ENCODE measurements around the gene SLC43A2.

DNA sequence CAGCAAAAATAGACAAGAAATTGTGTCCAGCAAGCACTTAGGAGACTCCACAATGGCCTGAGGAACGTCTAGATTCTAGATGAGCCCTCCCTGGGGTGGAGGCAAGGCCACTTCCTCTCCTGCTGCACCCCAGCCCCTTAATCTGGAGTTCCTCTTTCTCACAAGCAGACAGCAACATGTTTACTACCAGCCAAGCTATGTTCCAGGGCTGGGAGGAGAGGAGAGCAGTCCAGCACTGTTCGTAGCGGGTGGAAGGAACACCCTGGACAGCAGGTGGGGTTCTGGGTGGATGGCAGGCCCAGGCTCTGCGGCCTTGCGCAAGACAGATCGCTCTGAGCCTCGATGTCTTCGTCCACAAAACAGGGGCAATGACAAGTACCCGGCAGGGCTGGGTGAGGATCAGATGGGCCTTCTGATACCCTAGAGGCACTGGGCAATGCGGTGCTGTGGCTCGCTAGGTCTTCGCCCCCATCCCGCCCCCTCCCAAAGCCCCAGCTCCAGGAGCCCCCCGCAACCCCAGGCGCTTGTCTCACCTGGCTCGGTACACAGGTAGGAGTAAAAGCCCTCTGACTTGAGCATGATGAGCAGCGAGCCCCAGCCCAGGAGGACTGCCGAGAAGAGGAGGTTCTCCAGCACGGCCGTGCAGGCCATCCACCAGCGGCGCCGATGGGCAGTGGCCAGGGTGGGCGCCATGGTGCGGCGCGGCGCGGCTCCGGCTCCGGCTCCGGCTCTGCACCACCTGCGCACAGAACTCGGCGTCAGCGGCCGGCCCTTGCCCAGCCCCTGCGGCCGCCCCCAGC is 1.3 kb downstream of the SLC43A2 start:
- TF ChIP-seq EZH2 (IDR thresholded peaks at IDR 0.05; ENCODE audit: borderline replicate concordance, low read depth, low read length, severe bottlenecking) (no peak), JUN (IDR thresholded peaks at IDR 0.05; ENCODE audit: borderline replicate concordance, insufficient read depth, insufficient read length, low read depth) (no peak), MYC (IDR thresholded peaks at IDR 0.05; ENCODE audit: low read depth, low read length) (no peak), FOS (IDR thresholded peaks at IDR 0.05; ENCODE audit: borderline replicate concordance, insufficient read depth, low read length) (no peak), POLR2A (IDR thresholded peaks at IDR 0.05; ENCODE audit: low read depth, low read length) (no peak), POLR2AphosphoS5 (IDR thresholded peaks at IDR 0.05; ENCODE audit: insufficient read depth, low read depth, low read length) (no peak), GATA2 (IDR thresholded peaks at IDR 0.05; ENCODE audit: insufficient read depth, insufficient read length, low read depth, low read length) (no peak)
- TF ChIP-seq, protein P1, sequence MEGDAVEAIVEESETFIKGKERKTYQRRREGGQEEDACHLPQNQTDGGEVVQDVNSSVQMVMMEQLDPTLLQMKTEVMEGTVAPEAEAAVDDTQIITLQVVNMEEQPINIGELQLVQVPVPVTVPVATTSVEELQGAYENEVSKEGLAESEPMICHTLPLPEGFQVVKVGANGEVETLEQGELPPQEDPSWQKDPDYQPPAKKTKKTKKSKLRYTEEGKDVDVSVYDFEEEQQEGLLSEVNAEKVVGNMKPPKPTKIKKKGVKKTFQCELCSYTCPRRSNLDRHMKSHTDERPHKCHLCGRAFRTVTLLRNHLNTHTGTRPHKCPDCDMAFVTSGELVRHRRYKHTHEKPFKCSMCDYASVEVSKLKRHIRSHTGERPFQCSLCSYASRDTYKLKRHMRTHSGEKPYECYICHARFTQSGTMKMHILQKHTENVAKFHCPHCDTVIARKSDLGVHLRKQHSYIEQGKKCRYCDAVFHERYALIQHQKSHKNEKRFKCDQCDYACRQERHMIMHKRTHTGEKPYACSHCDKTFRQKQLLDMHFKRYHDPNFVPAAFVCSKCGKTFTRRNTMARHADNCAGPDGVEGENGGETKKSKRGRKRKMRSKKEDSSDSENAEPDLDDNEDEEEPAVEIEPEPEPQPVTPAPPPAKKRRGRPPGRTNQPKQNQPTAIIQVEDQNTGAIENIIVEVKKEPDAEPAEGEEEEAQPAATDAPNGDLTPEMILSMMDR (IDR thresholded peaks at IDR 0.05; ENCODE audit: extremely low read depth in 1 of 2, insufficient read depth in 1 of 2, low read depth in 1 of 2, low read length in 2 of 2) = no peak
- TF ChIP-seq, protein P2, sequence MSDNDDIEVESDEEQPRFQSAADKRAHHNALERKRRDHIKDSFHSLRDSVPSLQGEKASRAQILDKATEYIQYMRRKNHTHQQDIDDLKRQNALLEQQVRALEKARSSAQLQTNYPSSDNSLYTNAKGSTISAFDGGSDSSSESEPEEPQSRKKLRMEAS (IDR thresholded peaks at IDR 0.05; ENCODE audit: insufficient read depth, insufficient read length) = no peak

All from endothelial cell of umbilical vein (primary cell).